Smooth muscle cell (in vitro differentiated cells): Measurements from ENCODE around the gene CDC42BPB. TPM values are rescaled to one million over a fixed set of nuclear protein-coding genes. Genes with fewer than 3 reads are reported as not detected.

Experiments used
- DNase-seq: peaks from one replicate; lab custom pipeline; 2025; ENCODE audit not compliant: unreplicated experiment; lab: John Stamatoyannopoulos, UW
- H2AFZ ChIP-seq: fragments of 200-600 bp; sonication (generic); 2 replicates; pipeline ENCODE4 v1.6.0; 2016; ENCODE audit warnings: antibody characterized with exemption, low read depth, mild to moderate bottlenecking
- H3F3A ChIP-seq: fragments of 200-600 bp; sonication (generic); 2 replicates; pipeline ENCODE4 v1.6.0; 2017; ENCODE audit warnings: antibody characterized with exemption, low read depth
- H3K27ac ChIP-seq: fragments of 200-600 bp; sonication (generic); 2 replicates; pipeline ENCODE4 v1.5.1; 2016; ENCODE audit warnings: low read depth, mild to moderate bottlenecking
- H3K27me3 ChIP-seq: fragments of 200-600 bp; sonication (generic); 2 replicates; pipeline ENCODE4 v1.6.1; 2016; ENCODE audit warnings: low read depth, mild to moderate bottlenecking
- H3K36me3 ChIP-seq: fragments of 200-600 bp; sonication (generic); 2 replicates; pipeline ENCODE4 v1.5.1; 2016; ENCODE audit warnings: low read depth
- H3K4me1 ChIP-seq: fragments of 200-600 bp; sonication (generic); 2 replicates; pipeline ENCODE4 v1.5.1; 2016; ENCODE audit warnings: low read depth
- H3K4me2 ChIP-seq: fragments of 200-600 bp; sonication (generic); 2 replicates; pipeline ENCODE4 v1.6.0; 2016; ENCODE audit warnings: mild to moderate bottlenecking
- H3K4me3 ChIP-seq: fragments of 200-600 bp; sonication (generic); 2 replicates; pipeline ENCODE4 v1.5.1; 2016; ENCODE audit warnings: mild to moderate bottlenecking
- H3K79me2 ChIP-seq: fragments of 200-600 bp; sonication (generic); 2 replicates; pipeline ENCODE4 v1.6.0; 2016; ENCODE audit warnings: low read depth, mild to moderate bottlenecking
- H3K9ac ChIP-seq: fragments of 200-600 bp; sonication (generic); 2 replicates; pipeline ENCODE4 v1.6.0; 2016; ENCODE audit warnings: low read depth
- H3K9me3 ChIP-seq: fragments of 200-600 bp; sonication (generic); replicated peaks from 2 replicates; pipeline ENCODE4 v1.5.1; 2016; ENCODE audit warnings: low read depth
- H4K20me1 ChIP-seq: fragments of 200-600 bp; sonication (generic); 2 replicates; pipeline ENCODE4 v1.6.0; 2016; ENCODE audit warnings: low read depth
- WGBS: methylation state at CpG from one replicate; pipeline ENCODE4 v1.1.7; 2016; ENCODE audit warnings: low lambda C conversion rate; 5-methylcytosine and 5-hydroxymethylcytosine counted together
- polyA plus RNA-seq: library from polyadenylated mRNA; unstranded; fragments of >200 nt; fragmentation: Nextera tagmentation; extraction: Ambion mirVana; gene quantifications from 2 replicates; pipeline ENCODE4 v1.2.1, GENCODE V29; 2016
- total RNA-seq: library from RNA; depleted of rRNA; stranded (reverse); fragments of >200 nt; gene quantifications from 2 replicates; pipeline ENCODE4 v1.2.3, GENCODE V29; 2014
- TF ChIP-seq, protein P1 (sequence below): fragments of 200-600 bp; sonication (generic); IDR thresholded peaks from 2 replicates; pipeline ENCODE4 v1.5.1; 2017; ENCODE audit warnings: borderline replicate concordance, mild to moderate bottlenecking, antibody characterized with exemption; ENCODE audit not compliant: insufficient read depth, poor library complexity, severe bottlenecking

Gene CDC42BPB
- total and polyA plus RNA-seq, 2 experiments from 2014 or later: 11.3 to 71.2 TPM

DNA sequence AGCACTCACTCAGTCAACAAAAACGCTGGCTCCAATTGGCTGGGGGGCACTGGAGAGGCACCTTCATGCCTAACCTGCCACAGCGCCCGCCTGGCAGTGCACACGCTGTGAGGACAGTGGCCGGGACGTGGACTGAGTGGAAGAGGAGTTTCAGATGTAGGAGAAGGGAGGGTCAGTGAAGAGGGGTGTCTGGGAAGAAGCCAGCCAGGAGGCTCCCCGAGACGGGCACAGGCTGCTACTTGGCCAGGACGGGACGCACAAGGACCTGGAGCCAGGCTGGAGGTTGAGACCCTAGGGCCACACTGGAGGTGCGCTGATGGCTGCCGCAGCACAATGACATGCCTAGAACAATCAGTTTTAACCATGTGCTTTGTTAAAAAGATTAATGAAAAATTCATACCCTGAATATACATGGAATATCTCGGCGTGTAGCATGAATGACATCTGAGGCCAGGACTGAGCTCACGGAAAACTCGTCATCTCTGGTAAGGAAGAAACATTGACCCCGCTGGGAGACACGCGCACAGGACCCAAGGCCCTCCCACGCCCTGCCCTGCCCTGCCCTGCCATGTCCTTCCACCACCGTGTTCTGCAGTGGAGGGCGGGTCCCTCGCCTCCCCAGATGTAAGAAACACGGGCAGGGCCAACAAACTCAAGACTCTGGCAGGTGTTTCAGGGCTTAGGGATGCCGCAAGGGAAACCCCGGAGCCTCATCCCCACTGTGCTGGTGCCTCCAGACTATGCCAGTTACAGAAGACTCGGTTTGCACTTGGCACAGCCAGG is 109.8 kb downstream of the CDC42BPB start:
- H3K4me1 ChIP-seq: no peaks in the 10 kb centered on the region
- no peaks in the 10 kb centered on the region for H3F3A ChIP-seq
- H4K20me1 ChIP-seq: no peaks in the 10 kb centered on the region
- no peaks in the 10 kb centered on the region for H3K9me3 ChIP-seq
- H2AFZ ChIP-seq: no peak overlapping the region
- no peak overlapping the region for H3K4me2 ChIP-seq
- no peak overlapping the region for H3K9ac ChIP-seq
- no peaks in the 10 kb centered on the region for H3K79me2 ChIP-seq
- H3K27me3 ChIP-seq: no peaks in the 10 kb centered on the region
- TF ChIP-seq, protein P1, sequence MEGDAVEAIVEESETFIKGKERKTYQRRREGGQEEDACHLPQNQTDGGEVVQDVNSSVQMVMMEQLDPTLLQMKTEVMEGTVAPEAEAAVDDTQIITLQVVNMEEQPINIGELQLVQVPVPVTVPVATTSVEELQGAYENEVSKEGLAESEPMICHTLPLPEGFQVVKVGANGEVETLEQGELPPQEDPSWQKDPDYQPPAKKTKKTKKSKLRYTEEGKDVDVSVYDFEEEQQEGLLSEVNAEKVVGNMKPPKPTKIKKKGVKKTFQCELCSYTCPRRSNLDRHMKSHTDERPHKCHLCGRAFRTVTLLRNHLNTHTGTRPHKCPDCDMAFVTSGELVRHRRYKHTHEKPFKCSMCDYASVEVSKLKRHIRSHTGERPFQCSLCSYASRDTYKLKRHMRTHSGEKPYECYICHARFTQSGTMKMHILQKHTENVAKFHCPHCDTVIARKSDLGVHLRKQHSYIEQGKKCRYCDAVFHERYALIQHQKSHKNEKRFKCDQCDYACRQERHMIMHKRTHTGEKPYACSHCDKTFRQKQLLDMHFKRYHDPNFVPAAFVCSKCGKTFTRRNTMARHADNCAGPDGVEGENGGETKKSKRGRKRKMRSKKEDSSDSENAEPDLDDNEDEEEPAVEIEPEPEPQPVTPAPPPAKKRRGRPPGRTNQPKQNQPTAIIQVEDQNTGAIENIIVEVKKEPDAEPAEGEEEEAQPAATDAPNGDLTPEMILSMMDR: no peak
- no peak overlapping the region for H3K27ac ChIP-seq
- H3K4me3 ChIP-seq: no peak overlapping the region
- peaks cover 5% of the 10 kb centered on the region for H3K36me3 ChIP-seq
- WGBS: 97% methylated on average over 24 of the region's 27 CpGs
- DNase-seq: no peak

DNA sequence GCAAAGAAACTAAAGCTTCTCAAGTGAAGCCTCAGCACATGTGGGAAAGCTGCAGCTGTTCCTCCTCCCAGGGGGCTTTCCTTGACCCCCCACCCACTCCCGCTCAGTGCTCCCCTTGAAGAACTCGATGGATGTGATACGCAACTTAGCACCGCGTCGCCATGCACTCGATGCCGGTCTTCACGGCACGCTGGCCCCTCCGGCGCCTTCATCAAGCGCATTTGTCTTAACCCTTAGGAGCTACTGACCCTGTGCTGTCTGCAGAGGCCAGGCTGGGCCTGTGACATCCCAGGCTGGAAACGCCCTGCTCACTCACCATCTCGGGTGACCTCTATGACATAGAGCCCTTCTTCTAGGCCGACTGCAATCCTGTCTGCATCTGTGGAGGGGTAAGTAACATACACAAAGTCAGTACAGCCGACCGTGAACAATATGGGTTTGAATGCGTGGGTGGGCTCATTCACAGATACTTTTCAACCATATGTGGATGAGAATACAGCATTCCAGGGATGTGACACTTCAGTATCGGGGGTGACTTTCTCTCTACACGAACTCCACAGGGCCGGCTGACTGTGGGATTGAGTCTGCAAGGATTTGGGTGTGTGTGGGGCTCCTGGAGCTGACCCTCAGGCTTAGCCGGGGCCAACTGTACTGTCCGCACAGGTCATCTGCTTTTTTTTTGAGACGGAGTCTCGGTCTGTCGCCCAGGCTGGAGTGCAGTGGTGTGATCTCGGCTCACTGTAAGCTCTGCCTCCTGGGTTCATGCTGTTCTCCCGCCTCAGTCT is 111.8 kb downstream of the CDC42BPB start:
- H3K27ac ChIP-seq: no peak overlapping the region
- no peaks in the 10 kb centered on the region for H3F3A ChIP-seq
- TF ChIP-seq, protein P1: no peak
- WGBS: 88% methylated on average over 29 of the region's 29 CpGs
- H3K4me1 ChIP-seq: no peaks in the 10 kb centered on the region
- no peaks in the 10 kb centered on the region for H3K27me3 ChIP-seq
- H3K79me2 ChIP-seq: no peaks in the 10 kb centered on the region
- no peak overlapping the region for H3K4me3 ChIP-seq
- H3K36me3 ChIP-seq: peaks cover 5% of the 10 kb centered on the region
- DNase-seq: no peak
- H3K9ac ChIP-seq: no peak overlapping the region
- no peak overlapping the region for H3K4me2 ChIP-seq
- no peaks in the 10 kb centered on the region for H3K9me3 ChIP-seq
- peaks cover 15% of the 10 kb centered on the region for H4K20me1 ChIP-seq
- H2AFZ ChIP-seq: no peak overlapping the region

DNA sequence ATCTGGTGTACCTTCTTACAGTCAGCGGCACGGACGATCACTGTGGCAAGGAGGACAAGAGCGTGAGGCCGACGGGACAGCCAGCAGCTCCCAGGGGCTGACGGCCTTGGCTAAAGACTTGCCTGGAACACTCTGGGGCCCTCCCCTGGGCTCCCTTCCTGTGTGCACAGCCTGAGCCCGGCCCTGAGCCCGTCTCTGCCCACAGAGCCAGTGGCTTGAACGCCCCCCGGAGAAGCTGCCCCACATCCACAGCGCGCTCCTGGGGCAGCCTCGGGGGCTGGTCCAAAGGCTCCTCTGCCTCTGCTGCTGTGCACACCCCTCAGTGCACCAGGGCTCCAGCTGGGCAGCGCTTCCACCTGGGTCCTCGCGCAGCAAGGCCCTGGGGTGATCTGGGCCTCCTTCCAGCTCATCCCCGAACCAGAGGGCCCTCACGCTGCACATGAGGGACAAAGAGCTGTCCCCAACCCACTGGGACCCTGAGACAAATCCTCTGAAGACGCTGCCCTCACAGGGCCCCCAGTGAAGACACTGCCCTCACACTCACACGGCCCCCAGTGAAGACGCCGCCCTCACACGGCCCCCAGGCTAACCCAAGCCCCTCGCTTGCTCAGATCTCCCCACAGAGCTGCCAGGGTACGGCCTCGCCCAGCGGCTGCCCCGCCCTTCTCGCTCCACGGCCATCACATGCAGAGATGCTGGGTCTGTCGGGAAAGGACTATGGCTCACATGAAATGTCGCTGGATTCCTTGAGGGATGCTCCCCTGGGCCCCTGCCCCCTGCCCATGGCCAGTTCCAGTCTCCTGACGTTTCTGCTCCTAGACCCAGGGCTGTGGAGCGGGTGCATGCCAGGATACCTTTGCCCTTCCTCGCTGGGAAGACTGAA is 112.7 kb downstream of the CDC42BPB start:
- 98% methylated on average over 30 of the region's 36 CpGs for WGBS
- no peak for DNase-seq
- no peaks in the 10 kb centered on the region for H3F3A ChIP-seq
- H3K4me1 ChIP-seq: no peaks in the 10 kb centered on the region
- no peak overlapping the region for H3K4me3 ChIP-seq
- no peaks in the 10 kb centered on the region for H3K79me2 ChIP-seq
- H3K9me3 ChIP-seq: no peaks in the 10 kb centered on the region
- no peaks in the 10 kb centered on the region for H3K27me3 ChIP-seq
- H3K36me3 ChIP-seq: peaks cover 5% of the 10 kb centered on the region
- peaks cover 15% of the 10 kb centered on the region for H4K20me1 ChIP-seq
- H3K4me2 ChIP-seq: no peak overlapping the region
- H3K27ac ChIP-seq: no peak overlapping the region
- no peak overlapping the region for H3K9ac ChIP-seq
- H2AFZ ChIP-seq: no peak overlapping the region
- TF ChIP-seq, protein P1: no peak
